G401.6 (cell line): ENCODE measurements around the gene TUBGCP2.

Experiments
- FAIRE-seq: peaks from 2 replicates; lab custom pipeline; 2012; peaks lifted over from hg19 to GRCh38; lab: Jason Lieb, UNC

The TUBGCP2 gene

GRCh38 chr10:133299224-133299623 lies 9.4 kb downstream of the TUBGCP2 start:
- FAIRE-seq, result no peak

- FAIRE-seq, result no peak
Observed at GRCh38 chr10:133298466-133298865, 10.2 kb downstream of the TUBGCP2 start.

GRCh38 chr10:133297504-133297903 lies 11.2 kb downstream of the TUBGCP2 start:
- FAIRE-seq, result no peak

- FAIRE-seq, result no peak
Observed at GRCh38 chr10:133295426-133296320, 13.0 kb downstream of the TUBGCP2 start.

GRCh38 chr10:133294189-133294588 lies 14.5 kb downstream of the TUBGCP2 start:
- no peak for FAIRE-seq

GRCh38 chr10:133293810-133294119 lies 14.9 kb downstream of the TUBGCP2 start:
- FAIRE-seq, result no peak

- no peak for FAIRE-seq
Observed at GRCh38 chr10:133292919-133293809, 15.5 kb downstream of the TUBGCP2 start.

GRCh38 chr10:133289761-133290160 lies 18.9 kb downstream of the TUBGCP2 start:
- no peak for FAIRE-seq

GRCh38 chr10:133287832-133288500 lies 20.7 kb downstream of the TUBGCP2 start:
- FAIRE-seq, result no peak

- no peak for FAIRE-seq
Observed at GRCh38 chr10:133286366-133286765, 22.3 kb downstream of the TUBGCP2 start.

- no peak for FAIRE-seq
Observed at GRCh38 chr10:133285217-133285616, 23.5 kb downstream of the TUBGCP2 start.

GRCh38 chr10:133283931-133284330 lies 24.7 kb downstream of the TUBGCP2 start:
- FAIRE-seq, result no peak

- FAIRE-seq, result no peak
Observed at GRCh38 chr10:133282846-133283390, 25.8 kb downstream of the TUBGCP2 start.

GRCh38 chr10:133281628-133282372 lies 26.9 kb downstream of the TUBGCP2 start:
- no peak for FAIRE-seq

GRCh38 chr10:133281084-133281483 lies 27.6 kb downstream of the TUBGCP2 start:
- no peak for FAIRE-seq

- no peak for FAIRE-seq
Observed at GRCh38 chr10:133280391-133281059, 28.1 kb downstream of the TUBGCP2 start.

- no peak for FAIRE-seq
Observed at GRCh38 chr10:133279326-133280226, 29.1 kb downstream of the TUBGCP2 start.

GRCh38 chr10:133278577-133279265 lies 30.0 kb downstream of the TUBGCP2 start:
- FAIRE-seq, result no peak

- FAIRE-seq, result no peak
Observed at GRCh38 chr10:133277993-133278576, 30.6 kb downstream of the TUBGCP2 start.
